ENCODE data around the gene STRADA. TPM values are rescaled to one million over a fixed set of nuclear protein-coding genes. Genes with fewer than 3 reads are reported as not detected.

STRADA gene
- total and polyA plus RNA-seq, 2 of the 8 experiments (the other 6 are each of a cell fraction or from before 2014, with no cell fraction given), result 35.6 to 43.3 TPM

DNA sequence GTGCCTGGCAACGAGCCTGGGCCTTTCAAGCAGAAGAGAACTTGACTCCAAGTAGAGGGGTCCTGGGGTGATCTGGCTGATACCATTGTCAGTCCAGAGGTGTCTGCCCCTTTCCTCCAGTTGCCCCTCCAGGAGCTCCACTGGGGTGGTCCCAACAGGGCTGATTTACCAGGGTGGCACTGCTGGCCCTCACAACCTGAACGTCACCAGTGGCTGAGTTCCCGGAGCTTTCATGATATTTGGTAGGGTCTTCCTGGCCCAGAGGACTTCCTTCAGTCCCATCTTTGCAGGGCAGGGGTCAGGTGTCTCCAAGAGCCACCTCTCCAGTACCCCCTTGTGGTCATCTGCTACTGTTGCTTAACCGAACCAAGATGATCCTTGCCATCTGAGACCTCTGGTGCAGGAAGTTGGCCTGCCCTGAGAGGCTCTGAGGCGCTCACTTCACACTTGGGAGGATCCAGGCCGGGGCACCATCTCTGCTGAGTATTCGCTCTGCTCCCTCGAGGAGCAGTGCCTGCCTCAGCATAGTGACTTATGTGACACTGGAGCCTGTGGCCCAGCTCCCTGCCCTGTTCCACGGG is 45.1 kb downstream of the STRADA start:
- POLR2A ChIA-PET (ENCODE audit: partially characterized antibody), result interaction anchor here (1.3 to 3.2 kb wide), 5 partner anchors 14 to 79 kb away, joined by 3 to 21 read pairs (median 3); partner anchors contain the start of gene MAP3K3
- 71% methylated on average over 9 of the region's 9 CpGs; no CpG with 5 or more reads in 1 of the 2 experiments for WGBS, 2 experiments (ENCODE audit: extremely low coverage in 1 of 2, insufficient coverage in 1 of 2, insufficient read length in 1 of 2, insufficient replicate concordance in 2 of 2, low coverage in 1 of 2, low lambda C conversion rate in 2 of 2, missing lambda C conversion rate in 1 of 2)
- peak; percentile 69 for FAIRE-seq

More for the DNA sequence above, 45.1 kb downstream of the STRADA start:
- Histone ChIP-seq H3K4me1 (replicated peaks in 1 of 4; ENCODE audit: control insufficient read depth in 3 of 4, insufficient read depth in 4 of 4, low read length in 3 of 4) (peaks cover 1 to 24% (median 14%) of the 10 kb centered on the region in 4 experiments; a peak in 6 of 7 replicates), H4K20me1 (replicated peaks in 1 of 2; ENCODE audit: control insufficient read depth in 1 of 2, insufficient read depth in 2 of 2, low read length in 2 of 2) (peaks cover 3 to 6% of the 10 kb centered on the region in 2 experiments), H3K9me3 (ENCODE audit: insufficient read depth in 2 of 2, low read depth in 1 of 2, low read length in 1 of 2) (no peaks in the 10 kb centered on the region), H3K56ac (replicated peaks; ENCODE audit: insufficient read length, low read depth, low read length) (no peak overlapping the region), H3K79me1 (ENCODE audit: low read depth, low read length) (no peaks in the 10 kb centered on the region), H3K79me2 (ENCODE audit: control insufficient read depth in 1 of 2, insufficient read depth in 2 of 2, low read length in 2 of 2) (no peaks in the 10 kb centered on the region), H3K9ac (replicated peaks in 1 of 4; ENCODE audit: extremely low read depth in 1 of 4, low read depth in 3 of 4, low read length in 3 of 4) (no peak overlapping the region), H3K18ac (ENCODE audit: extremely low read depth, low read length) (no peak overlapping the region), H3K36me3 (ENCODE audit: control insufficient read depth in 2 of 4, insufficient read depth in 4 of 4, low read length in 3 of 4) (peaks cover 0 to 5% (median under 1%) of the 10 kb centered on the region in 4 experiments; a peak in 2 of 8 replicates), H3K27ac (ENCODE audit: low read depth, low read length) (no peak overlapping the region), H2BK5ac (ENCODE audit: low read depth, low read length) (no peak overlapping the region), H4K5ac (ENCODE audit: insufficient read length, low read depth, low read length) (no peak overlapping the region), H3K4me2 (ENCODE audit: insufficient read depth in 1 of 2, low read depth in 2 of 2, low read length in 2 of 2) (no peak overlapping the region), H3K27me3 (replicated peaks in 1 of 4; ENCODE audit: control insufficient read depth in 3 of 4, extremely low read depth in 1 of 4, insufficient read depth in 3 of 4, low read length in 3 of 4) (peaks cover 0 to 5% (median 0%) of the 10 kb centered on the region in 4 experiments; a peak in 3 of 7 replicates), H4K91ac (replicated peaks; ENCODE audit: insufficient read length, low read length) (no peak overlapping the region), H4K8ac (ENCODE audit: extremely low read depth, insufficient read depth, low read length) (no peak overlapping the region), H2BK120ac (replicated peaks; ENCODE audit: low read depth, low read length) (no peak overlapping the region), H3K4me3 (ENCODE audit: extremely low read depth in 1 of 4, insufficient read depth in 2 of 4, low read depth in 3 of 4, low read length in 4 of 4) (no peak overlapping the region), H2BK20ac (ENCODE audit: low read length) (no peak overlapping the region), H3K23me2 (ENCODE audit: low read depth, low read length) (peaks cover 16% of the 10 kb centered on the region; the same call in 1 of the 2 replicates), H2BK15ac (ENCODE audit: low read length) (no peak overlapping the region), H3K14ac (ENCODE audit: insufficient read length) (no peak overlapping the region), H3K4ac (replicated peaks; ENCODE audit: insufficient read length, low read depth, low read length) (no peak overlapping the region), H2AFZ (ENCODE audit: low read length) (no peak overlapping the region), H2AK5ac (ENCODE audit: low read depth, low read length) (no peak overlapping the region), H3K23ac (ENCODE audit: insufficient read length) (no peak overlapping the region), H2BK12ac (ENCODE audit: low read depth, low read length) (no peak overlapping the region)
- peak in 1 of 2 experiments; percentile 32; a peak in 1 of 3 replicates for TF ChIP-seq POLR2A (IDR thresholded peaks at IDR 0.05; ENCODE audit: control extremely low read depth in 1 of 2, low read depth in 2 of 2, low read length in 2 of 2)
- TF ChIP-seq CEBPB (IDR thresholded peaks at IDR 0.05; ENCODE audit: low read depth, low read length), result peak; percentile 63; the same call in 1 of the 2 replicates
- no peak for TF ChIP-seq SIRT6 (IDR thresholded peaks at IDR 0.05; ENCODE audit: low read length)
- TF ChIP-seq, protein P1, sequence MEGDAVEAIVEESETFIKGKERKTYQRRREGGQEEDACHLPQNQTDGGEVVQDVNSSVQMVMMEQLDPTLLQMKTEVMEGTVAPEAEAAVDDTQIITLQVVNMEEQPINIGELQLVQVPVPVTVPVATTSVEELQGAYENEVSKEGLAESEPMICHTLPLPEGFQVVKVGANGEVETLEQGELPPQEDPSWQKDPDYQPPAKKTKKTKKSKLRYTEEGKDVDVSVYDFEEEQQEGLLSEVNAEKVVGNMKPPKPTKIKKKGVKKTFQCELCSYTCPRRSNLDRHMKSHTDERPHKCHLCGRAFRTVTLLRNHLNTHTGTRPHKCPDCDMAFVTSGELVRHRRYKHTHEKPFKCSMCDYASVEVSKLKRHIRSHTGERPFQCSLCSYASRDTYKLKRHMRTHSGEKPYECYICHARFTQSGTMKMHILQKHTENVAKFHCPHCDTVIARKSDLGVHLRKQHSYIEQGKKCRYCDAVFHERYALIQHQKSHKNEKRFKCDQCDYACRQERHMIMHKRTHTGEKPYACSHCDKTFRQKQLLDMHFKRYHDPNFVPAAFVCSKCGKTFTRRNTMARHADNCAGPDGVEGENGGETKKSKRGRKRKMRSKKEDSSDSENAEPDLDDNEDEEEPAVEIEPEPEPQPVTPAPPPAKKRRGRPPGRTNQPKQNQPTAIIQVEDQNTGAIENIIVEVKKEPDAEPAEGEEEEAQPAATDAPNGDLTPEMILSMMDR (IDR thresholded peaks at IDR 0.05; ENCODE audit: control extremely low read depth in 1 of 3, insufficient read depth in 1 of 3, low read depth in 1 of 3, low read length in 3 of 3), result peak; percentile 65 to 80 (median 76)
- no peak for TF ChIP-seq CREB1 (IDR thresholded peaks at IDR 0.05)
- TF ChIP-seq, protein P2, sequence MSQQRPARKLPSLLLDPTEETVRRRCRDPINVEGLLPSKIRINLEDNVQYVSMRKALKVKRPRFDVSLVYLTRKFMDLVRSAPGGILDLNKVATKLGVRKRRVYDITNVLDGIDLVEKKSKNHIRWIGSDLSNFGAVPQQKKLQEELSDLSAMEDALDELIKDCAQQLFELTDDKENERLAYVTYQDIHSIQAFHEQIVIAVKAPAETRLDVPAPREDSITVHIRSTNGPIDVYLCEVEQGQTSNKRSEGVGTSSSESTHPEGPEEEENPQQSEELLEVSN (IDR thresholded peaks at IDR 0.05), result no peak
- TF ChIP-seq PHF8 (conservative IDR thresholded peaks at IDR 0.05; ENCODE audit: low read depth, low read length), result no peak
- TF ChIP-seq RAD21 (IDR thresholded peaks at IDR 0.05 in 1 of 2, conservative IDR thresholded peaks at IDR 0.05 in 1 of 2; ENCODE audit: low read depth in 2 of 2, low read length in 2 of 2), result peak; percentile 52 to 68
- peak in 1 of 2 experiments; percentile 65 for DNase-seq (ENCODE audit: low read depth in 1 of 2, low spot score in 2 of 2)
- CTCF ChIA-PET (ENCODE audit: partially characterized antibody), result interaction anchor here (0.6 to 7.3 kb wide), 23 partner anchors 9 to 599 kb away, joined by 3 to 65 read pairs (median 5); no protein-coding TSS in a partner anchor

Data from H1 (cell line).